ENCODE results near the gene PAK2.

The PAK2 gene

DNA sequence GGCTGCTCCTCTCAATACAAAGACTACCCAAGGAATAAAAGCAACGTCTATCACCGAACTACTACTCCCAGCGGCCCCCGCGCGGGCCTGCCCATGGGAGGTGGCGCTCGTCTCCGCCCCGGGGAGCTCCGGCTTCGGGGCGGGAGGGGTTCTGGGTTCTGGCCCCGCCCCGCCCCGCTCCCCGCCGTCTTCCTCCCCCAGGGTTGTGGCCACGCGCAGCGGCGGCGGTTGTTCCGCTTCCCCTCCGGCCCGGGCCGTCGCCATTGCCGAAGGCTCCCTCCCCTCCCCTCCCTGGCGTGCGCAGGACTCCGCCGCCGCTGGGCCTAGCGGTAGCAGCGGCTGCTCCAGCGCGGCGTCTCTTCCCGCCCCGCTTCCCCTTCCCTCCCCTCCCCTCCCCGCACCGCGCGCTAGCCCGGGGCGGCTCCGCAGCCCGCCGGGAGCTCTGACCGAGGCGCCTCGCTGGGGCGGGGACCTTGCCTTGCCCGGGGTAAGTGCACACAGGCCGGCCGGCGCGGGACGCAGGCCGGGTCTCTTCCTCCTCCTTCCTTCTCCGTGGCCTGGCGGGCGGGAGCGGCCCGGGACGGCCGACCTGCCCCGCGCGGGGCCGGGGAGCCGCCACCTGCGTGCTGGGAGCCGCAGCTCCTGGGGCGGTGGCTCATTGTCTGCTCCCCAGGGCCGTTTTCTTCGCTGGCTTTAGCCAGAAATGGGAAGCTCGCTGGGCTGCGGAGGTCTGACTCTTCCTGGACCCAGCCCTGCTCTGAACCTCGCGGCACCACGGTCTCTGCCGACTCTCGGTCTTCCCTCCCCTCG lies at the start of gene PAK2:
TSS of gene PAK2 (plus strand) at position 187 of the 810 bp plus-strand sequence. CDS start 42,790 bp downstream, outside the sequence.
- Mint-ChIP-seq H3K27ac (peak within 1 kb of the TSS; percentile 93 to 99 (median 99)), H3K9me3 (peaks cover 5% of the 10 kb centered on the region), H3K36me3 (ENCODE audit: low read depth) (peaks cover 34% of the 10 kb centered on the region), H3K4me1 (peaks cover 16% of the 10 kb centered on the region), H3K4me3 (peak within 1 kb of the TSS; percentile 95 to 99 (median 96)), H3K27me3 (ENCODE audit: low read depth) (no peaks in the 10 kb centered on the region)
- TF ChIP-seq CTCF (IDR thresholded peaks at IDR 0.05; ENCODE audit: unreplicated experiment in 3 of 3) = peak in 1 of 3 experiments; percentile 5

GRCh38 chr3:196689941-196690660 lies 49.6 kb upstream of the PAK2 start:
- H3K9me3 Mint-ChIP-seq = no peaks in the 10 kb centered on the region
- no peak for TF ChIP-seq CTCF (IDR thresholded peaks at IDR 0.05; ENCODE audit: unreplicated experiment in 3 of 3)

GRCh38 chr3:196691386-196691785 lies 48.3 kb upstream of the PAK2 start:
- no peaks in the 10 kb centered on the region for H3K4me1 Mint-ChIP-seq
- no peaks in the 10 kb centered on the region for H3K9me3 Mint-ChIP-seq
- no peak overlapping the region for H3K4me3 Mint-ChIP-seq
- H3K36me3 Mint-ChIP-seq (ENCODE audit: low read depth) = no peaks in the 10 kb centered on the region
- H3K27ac Mint-ChIP-seq = no peak overlapping the region
- no peaks in the 10 kb centered on the region for H3K27me3 Mint-ChIP-seq (ENCODE audit: low read depth)
- TF ChIP-seq CTCF (IDR thresholded peaks at IDR 0.05; ENCODE audit: unreplicated experiment in 3 of 3) = no peak

More at GRCh38 chr3:196689941-196690660, 49.6 kb upstream of the PAK2 start:
- H3K4me3 Mint-ChIP-seq = no peak overlapping the region
- H3K36me3 Mint-ChIP-seq (ENCODE audit: low read depth) = no peaks in the 10 kb centered on the region
- no peaks in the 10 kb centered on the region for H3K4me1 Mint-ChIP-seq
- H3K27ac Mint-ChIP-seq = no peak overlapping the region
- H3K27me3 Mint-ChIP-seq (ENCODE audit: low read depth) = no peaks in the 10 kb centered on the region

GRCh38 chr3:196694202-196694638 lies 45.4 kb upstream of the PAK2 start:
- no peak overlapping the region for H3K4me3 Mint-ChIP-seq
- H3K27ac Mint-ChIP-seq = no peak overlapping the region
- H3K36me3 Mint-ChIP-seq (ENCODE audit: low read depth) = no peaks in the 10 kb centered on the region
- no peak for TF ChIP-seq CTCF (IDR thresholded peaks at IDR 0.05; ENCODE audit: unreplicated experiment in 3 of 3)
- H3K9me3 Mint-ChIP-seq = no peaks in the 10 kb centered on the region
- H3K27me3 Mint-ChIP-seq (ENCODE audit: low read depth) = no peaks in the 10 kb centered on the region
- no peaks in the 10 kb centered on the region for H3K4me1 Mint-ChIP-seq

- TF ChIP-seq CTCF (IDR thresholded peaks at IDR 0.05; ENCODE audit: unreplicated experiment in 3 of 3) = no peak
- Mint-ChIP-seq H3K9me3 (no peaks in the 10 kb centered on the region), H3K36me3 (ENCODE audit: low read depth) (no peaks in the 10 kb centered on the region), H3K4me1 (no peaks in the 10 kb centered on the region), H3K4me3 (no peak overlapping the region), H3K27ac (no peak overlapping the region), H3K27me3 (ENCODE audit: low read depth) (no peaks in the 10 kb centered on the region)
Measured at GRCh38 chr3:196694941-196695848, 44.5 kb upstream of the PAK2 start.

Measured in nephron (organoid).